ENCODE results near the gene POGLUT3.

Gene POGLUT3

GRCh38 chr11:108522318-108522717 is 24.1 kb upstream of the POGLUT3 start:
- Histone ChIP-seq H3K4me1 (no peaks in the 10 kb centered on the region), H3K36me3 (replicated peaks) (peaks cover 10% of the 10 kb centered on the region), H3K4me3 (no peak overlapping the region), H3K27me3 (ENCODE audit: low read depth) (no peaks in the 10 kb centered on the region), H3K9me3 (no peaks in the 10 kb centered on the region)
- in situ Hi-C loops (cut with MboI; ENCODE audit: low sequenced_read_pairs) = no loop called here
- no peak for DNase-seq (ENCODE audit: low spot score in 2 of 2)

DNA sequence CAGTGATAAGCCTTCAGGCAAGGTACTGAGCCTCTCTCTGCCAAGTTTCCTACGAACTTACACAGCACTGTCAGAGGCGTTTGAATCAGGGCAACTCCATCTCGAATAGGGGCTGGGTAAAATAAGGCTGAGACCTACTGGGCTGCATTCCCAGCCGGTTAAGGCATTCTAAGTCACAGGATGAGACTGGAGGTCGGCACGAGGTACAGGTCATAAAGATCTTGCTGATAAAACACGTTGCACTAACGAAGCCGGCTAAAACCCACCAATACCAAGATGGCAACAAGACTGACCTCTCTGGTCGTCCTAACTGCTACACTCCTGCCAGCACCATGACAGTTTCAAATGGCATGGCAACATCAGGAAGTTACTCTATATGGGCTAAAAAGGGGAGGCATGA is 20.4 kb upstream of the POGLUT3 start:
- no peak for DNase-seq (ENCODE audit: low spot score in 2 of 2)
- in situ Hi-C loops (cut with MboI; ENCODE audit: low sequenced_read_pairs) = no loop called here
- H3K9me3 ChIP-seq = no peaks in the 10 kb centered on the region

DNA sequence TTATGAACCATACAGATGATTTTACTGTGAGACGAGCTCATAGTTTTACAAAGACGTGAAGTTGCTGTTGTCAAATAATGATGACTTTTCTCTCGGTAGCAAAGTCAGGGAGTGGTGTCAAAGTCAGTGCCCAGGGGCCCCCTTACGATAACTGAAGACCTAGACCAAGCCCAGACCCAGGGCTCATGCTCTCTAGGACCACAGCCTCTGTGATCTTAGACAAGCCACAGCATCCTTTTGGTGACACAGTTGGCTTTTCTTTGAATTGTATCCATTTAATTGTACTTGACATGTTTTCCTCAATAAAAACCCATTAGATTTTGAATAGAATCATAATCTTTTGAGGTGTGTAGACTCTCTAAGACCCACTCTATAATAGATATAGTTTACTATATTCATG is 17.9 kb upstream of the POGLUT3 start:
- H3K4me3 ChIP-seq = no peak overlapping the region
- no peaks in the 10 kb centered on the region for H3K27me3 ChIP-seq (ENCODE audit: low read depth)
- no peak for DNase-seq (ENCODE audit: low spot score in 2 of 2)
- no peaks in the 10 kb centered on the region for H3K9me3 ChIP-seq
- no peaks in the 10 kb centered on the region for H3K4me1 ChIP-seq
- peaks cover 41% of the 10 kb centered on the region for H3K36me3 ChIP-seq (replicated peaks)
- in situ Hi-C loops (cut with MboI; ENCODE audit: low sequenced_read_pairs) = no loop called here

More for the DNA sequence above, 20.4 kb upstream of the POGLUT3 start:
- Histone ChIP-seq H3K4me1 (no peaks in the 10 kb centered on the region), H3K27me3 (ENCODE audit: low read depth) (no peaks in the 10 kb centered on the region), H3K4me3 (no peak overlapping the region), H3K36me3 (replicated peaks) (peaks cover 29% of the 10 kb centered on the region)

- in situ Hi-C loops (cut with MboI; ENCODE audit: low sequenced_read_pairs) = no loop called here
- DNase-seq (ENCODE audit: low spot score in 2 of 2) = no peak
Observed at GRCh38 chr11:108512708-108513107, 14.5 kb upstream of the POGLUT3 start.

DNA sequence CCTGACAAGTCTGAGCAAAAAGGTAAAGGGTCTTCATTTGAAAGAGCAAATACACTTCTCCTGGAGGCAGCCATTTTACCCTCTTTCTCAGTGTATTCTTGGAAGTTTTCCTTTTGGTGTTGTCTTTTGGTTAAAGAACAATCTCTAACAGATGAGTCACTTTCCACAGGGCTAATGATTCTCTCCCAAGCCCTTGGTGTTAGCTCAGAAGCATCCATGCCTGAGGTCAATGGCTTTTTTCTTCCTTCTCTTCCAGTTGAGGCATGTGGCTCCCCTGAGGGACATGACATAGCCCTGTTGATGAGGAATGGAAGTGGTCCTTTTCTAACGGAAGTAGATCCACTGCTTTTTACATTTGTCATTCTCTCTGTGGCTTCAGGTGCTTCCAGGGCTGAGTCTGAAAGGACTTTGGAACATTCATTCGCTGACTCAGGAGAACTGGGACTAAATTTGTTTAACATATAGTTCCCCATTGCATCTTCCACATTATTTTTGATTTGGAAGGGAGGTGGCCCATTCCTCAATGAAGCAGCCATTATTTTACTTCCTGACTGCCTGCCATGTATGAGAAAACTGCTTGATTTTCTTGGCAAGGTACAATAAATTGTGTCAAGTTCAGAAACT is 13.8 kb upstream of the POGLUT3 start:
- DNase-seq (ENCODE audit: low spot score in 2 of 2) = no peak
- no peaks in the 10 kb centered on the region for H3K27me3 ChIP-seq (ENCODE audit: low read depth)
- no peaks in the 10 kb centered on the region for H3K4me1 ChIP-seq
- no peak overlapping the region for H3K4me3 ChIP-seq
- in situ Hi-C loops (cut with MboI; ENCODE audit: low sequenced_read_pairs) = no loop called here
- H3K36me3 ChIP-seq (replicated peaks) = peaks cover 47% of the 10 kb centered on the region
- no peaks in the 10 kb centered on the region for H3K9me3 ChIP-seq

More at GRCh38 chr11:108512708-108513107, 14.5 kb upstream of the POGLUT3 start:
- peaks cover 54% of the 10 kb centered on the region for H3K36me3 ChIP-seq (replicated peaks)
- H3K9me3 ChIP-seq = no peaks in the 10 kb centered on the region
- no peaks in the 10 kb centered on the region for H3K4me1 ChIP-seq
- H3K27me3 ChIP-seq (ENCODE audit: low read depth) = no peaks in the 10 kb centered on the region
- H3K4me3 ChIP-seq = no peak overlapping the region

GRCh38 chr11:108508653-108509593 is 10.7 kb upstream of the POGLUT3 start:
- no peaks in the 10 kb centered on the region for H3K27me3 ChIP-seq (ENCODE audit: low read depth)
- DNase-seq (ENCODE audit: low spot score in 2 of 2) = no peak
- no peaks in the 10 kb centered on the region for H3K9me3 ChIP-seq
- H3K4me1 ChIP-seq = no peaks in the 10 kb centered on the region
- peaks cover 32% of the 10 kb centered on the region for H3K36me3 ChIP-seq (replicated peaks)
- in situ Hi-C loops (cut with MboI; ENCODE audit: low sequenced_read_pairs) = no loop called here
- no peak overlapping the region for H3K4me3 ChIP-seq

GRCh38 chr11:108501396-108501795 is 3.2 kb upstream of the POGLUT3 start:
- no peaks in the 10 kb centered on the region for H3K27me3 ChIP-seq (ENCODE audit: low read depth)
- peaks cover 11% of the 10 kb centered on the region for H3K4me1 ChIP-seq
- no peaks in the 10 kb centered on the region for H3K36me3 ChIP-seq (replicated peaks)
- in situ Hi-C loops (cut with MboI; ENCODE audit: low sequenced_read_pairs) = no loop called here
- no peak for DNase-seq (ENCODE audit: low spot score in 2 of 2)
- H3K9me3 ChIP-seq = no peaks in the 10 kb centered on the region
- H3K4me3 ChIP-seq = no peak overlapping the region

- Histone ChIP-seq H3K4me1 (peaks cover 16% of the 10 kb centered on the region), H3K4me3 (no peak overlapping the region), H3K27me3 (ENCODE audit: low read depth) (no peaks in the 10 kb centered on the region), H3K36me3 (replicated peaks) (no peaks in the 10 kb centered on the region), H3K9me3 (no peaks in the 10 kb centered on the region)
- DNase-seq (ENCODE audit: low spot score in 2 of 2) = peak; percentile 16 to 58
- in situ Hi-C loops (cut with MboI; ENCODE audit: low sequenced_read_pairs) = no loop called here
Observed at GRCh38 chr11:108500721-108501120, 2.5 kb upstream of the POGLUT3 start.

- Histone ChIP-seq H3K27me3 (ENCODE audit: low read depth) (no peaks in the 10 kb centered on the region), H3K4me3 (no peak overlapping the region), H3K36me3 (replicated peaks) (0 out of 2 replicates have a peak, but pooled peaks cover 3% of the 10 kb centered on the region), H3K9me3 (no peaks in the 10 kb centered on the region), H3K4me1 (peaks cover 16% of the 10 kb centered on the region)
- in situ Hi-C loops (cut with MboI; ENCODE audit: low sequenced_read_pairs) = no loop called here
- no peak for DNase-seq (ENCODE audit: low spot score in 2 of 2)
Observed at GRCh38 chr11:108500169-108500568, 2.0 kb upstream of the POGLUT3 start.

DNA sequence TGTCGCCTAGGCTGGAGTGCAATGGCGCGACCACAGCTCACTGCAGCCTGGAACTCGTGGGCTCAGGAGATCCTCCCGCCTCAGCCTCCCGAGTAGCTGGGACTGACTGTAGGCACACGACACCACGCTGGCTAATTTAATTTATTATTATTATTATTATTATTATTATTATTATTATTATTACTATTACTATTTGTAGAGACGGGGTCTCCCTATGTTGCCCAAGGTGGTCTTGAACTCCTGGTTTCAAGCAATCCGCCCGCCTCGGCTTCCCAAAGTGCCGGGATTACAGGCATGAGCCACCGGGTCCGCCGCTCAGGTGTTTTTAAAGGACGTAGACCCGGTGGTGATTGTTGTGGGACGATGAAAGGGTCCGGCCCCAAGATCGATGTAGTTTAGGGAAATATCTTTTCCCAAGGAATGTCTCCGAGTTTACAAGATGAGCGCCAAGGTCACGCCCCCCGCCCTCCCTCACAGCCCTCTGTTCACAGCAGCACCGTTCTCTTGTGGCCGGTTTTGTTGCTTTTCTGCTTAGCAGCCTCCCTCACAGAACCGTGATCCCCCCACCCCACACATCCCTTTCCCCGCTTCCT is 728 bp upstream of the POGLUT3 start:
- in situ Hi-C loops (cut with MboI; ENCODE audit: low sequenced_read_pairs) = loop anchor here (10.0 kb wide), 1 partner anchor 274 kb away; the partner anchor contains the start of genes ATM and NPAT
- H3K36me3 ChIP-seq (replicated peaks) = 0 out of 2 replicates have a peak, but pooled peaks cover 3% of the 10 kb centered on the region
- peak overlapping the region; percentile 35 for H3K4me3 ChIP-seq
- no peaks in the 10 kb centered on the region for H3K27me3 ChIP-seq (ENCODE audit: low read depth)
- peaks cover 16% of the 10 kb centered on the region for H3K4me1 ChIP-seq
- no peaks in the 10 kb centered on the region for H3K9me3 ChIP-seq
- DNase-seq (ENCODE audit: low spot score in 2 of 2) = peak in 1 of 2 experiments; percentile 9

GRCh38 chr11:108497317-108498045 is 703 bp downstream of the POGLUT3 start:
- DNase-seq (ENCODE audit: low spot score in 2 of 2) = peak; percentile 88 to 93
- in situ Hi-C loops (cut with MboI; ENCODE audit: low sequenced_read_pairs) = loop anchor here (10.0 kb wide), 1 partner anchor 273 kb away; the partner anchor contains the start of genes ATM and NPAT
- Histone ChIP-seq H3K9me3 (no peaks in the 10 kb centered on the region), H3K4me1 (peaks cover 16% of the 10 kb centered on the region), H3K4me3 (peak overlapping the region; percentile 35), H3K27me3 (ENCODE audit: low read depth) (no peaks in the 10 kb centered on the region), H3K36me3 (replicated peaks) (0 out of 2 replicates have a peak, but pooled peaks cover 3% of the 10 kb centered on the region)

DNA sequence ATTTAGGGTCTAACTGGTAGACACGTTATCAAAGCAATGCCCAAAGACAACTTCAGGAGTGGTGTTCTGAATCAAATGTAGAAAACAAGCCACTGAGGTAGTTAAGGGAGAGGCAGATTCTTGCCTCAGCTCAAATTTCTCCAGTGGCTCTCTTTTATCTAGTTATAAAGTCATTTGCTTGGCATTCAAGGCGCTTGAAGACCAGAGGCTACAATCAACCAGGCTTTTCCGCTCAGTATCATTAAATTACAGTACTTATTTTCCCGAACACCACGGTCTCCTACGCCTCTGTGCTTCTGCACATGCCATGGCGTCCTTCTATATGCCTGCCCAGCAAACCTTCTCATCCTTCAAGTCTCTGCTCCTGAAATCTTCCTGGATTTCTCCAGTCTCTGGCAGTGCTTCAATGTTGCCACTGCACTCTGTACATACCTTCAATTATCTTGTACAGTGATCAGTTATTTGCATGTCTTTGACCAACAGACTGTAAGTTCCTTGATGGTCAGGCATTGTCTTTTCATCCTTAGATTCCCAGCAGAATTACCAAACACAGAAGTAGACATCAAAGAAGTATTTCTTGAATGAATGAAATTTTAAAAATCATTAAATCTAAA is 1.4 kb downstream of the POGLUT3 start:
- in situ Hi-C loops (cut with MboI; ENCODE audit: low sequenced_read_pairs) = loop anchor here (10.0 kb wide), 1 partner anchor 272 kb away; the partner anchor contains the start of genes ATM and NPAT

More for the DNA sequence above, 1.4 kb downstream of the POGLUT3 start:
- H3K36me3 ChIP-seq (replicated peaks) = 0 out of 2 replicates have a peak, but pooled peaks cover 3% of the 10 kb centered on the region
- peak; percentile 16 to 48 for DNase-seq (ENCODE audit: low spot score in 2 of 2)
- no peaks in the 10 kb centered on the region for H3K27me3 ChIP-seq (ENCODE audit: low read depth)
- no peaks in the 10 kb centered on the region for H3K9me3 ChIP-seq
- H3K4me1 ChIP-seq = peaks cover 16% of the 10 kb centered on the region
- H3K4me3 ChIP-seq = peak overlapping the region; percentile 35

Data from HAP-1 (cell line).